A204.1 (cell line): Measurements from ENCODE around the gene PLD1.
"Not testable (repeated sequence)": the region's sequence is repeated elsewhere in the genome, so short reads cannot be mapped to it uniquely, and the experiment has no call there.

ENCODE experiments used
- FAIRE-seq: peaks from 2 replicates; lab custom pipeline; 2012; peaks lifted over from hg19 to GRCh38; lab: Jason Lieb, UNC

PLD1 gene

GRCh38 chr3:171692551-171692950, 117.7 kb downstream of the PLD1 start:
- FAIRE-seq, result not testable (repeated sequence)

- no peak for FAIRE-seq
These were observed 118.8 kb downstream of the PLD1 start for GRCh38 chr3:171691485-171691884.

DNA sequence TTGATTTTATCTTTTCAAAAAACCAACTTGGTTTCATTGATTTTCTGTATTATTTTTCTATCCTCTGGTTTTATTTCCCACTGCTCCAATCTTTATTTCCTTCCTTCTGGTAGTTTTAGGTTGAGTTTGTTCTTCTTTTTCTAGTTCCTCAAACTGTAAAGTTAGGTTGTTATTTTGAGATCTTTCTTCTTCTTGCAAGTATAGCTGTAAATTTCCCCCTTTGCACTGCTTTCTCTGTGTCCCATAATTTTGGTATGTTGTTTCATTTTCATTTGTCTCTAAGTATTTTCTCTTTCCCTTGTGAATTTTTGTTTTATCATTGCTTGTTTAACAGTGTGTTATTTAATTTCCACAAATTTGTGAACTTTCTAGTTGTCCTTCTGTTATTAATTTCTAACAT, 120.0 kb downstream of the PLD1 start:
- no peak for FAIRE-seq

DNA sequence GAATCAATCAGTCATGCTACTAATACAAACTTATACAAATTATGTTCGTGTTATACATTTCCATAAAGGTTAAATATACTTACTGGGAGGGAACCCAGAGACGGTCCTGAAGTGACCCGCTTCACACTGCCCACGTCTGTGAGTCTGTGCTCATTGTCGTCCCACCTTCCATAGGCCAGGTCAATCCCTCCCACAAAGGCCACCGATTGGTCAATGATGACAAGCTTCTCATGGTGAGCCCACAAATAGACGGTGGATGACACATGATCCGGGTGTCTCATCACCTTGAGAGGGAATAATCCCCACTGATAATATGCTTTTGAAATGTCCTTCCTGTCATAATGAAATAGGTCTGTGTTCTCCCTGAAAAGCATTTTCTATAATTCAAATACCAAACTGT, 121.7 kb downstream of the PLD1 start:
- no peak for FAIRE-seq

DNA sequence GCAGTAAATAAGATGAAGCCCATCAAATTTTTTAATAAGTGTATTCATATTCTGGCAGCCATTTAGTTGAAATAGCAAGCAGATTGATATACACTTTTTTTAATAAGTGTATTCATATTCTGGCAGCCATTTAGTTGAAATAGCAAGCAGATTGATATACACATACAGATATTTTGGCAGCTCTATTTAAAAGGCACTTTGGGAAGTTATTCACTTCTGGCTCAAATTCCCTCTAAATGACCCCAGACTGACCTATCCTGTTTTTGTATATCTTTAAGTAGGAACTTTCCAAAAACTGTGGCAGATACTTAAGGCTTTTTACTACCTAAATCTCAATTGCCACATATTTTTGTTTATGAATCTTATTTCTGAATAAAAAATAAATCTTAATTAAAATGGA, 122.3 kb downstream of the PLD1 start:
- no peak for FAIRE-seq

GRCh38 chr3:171687581-171687980, 122.7 kb downstream of the PLD1 start:
- no peak for FAIRE-seq

GRCh38 chr3:171687064-171687463, 123.2 kb downstream of the PLD1 start:
- FAIRE-seq, result no peak

- no peak for FAIRE-seq
These were observed 125.0 kb downstream of the PLD1 start for GRCh38 chr3:171685116-171685895.

DNA sequence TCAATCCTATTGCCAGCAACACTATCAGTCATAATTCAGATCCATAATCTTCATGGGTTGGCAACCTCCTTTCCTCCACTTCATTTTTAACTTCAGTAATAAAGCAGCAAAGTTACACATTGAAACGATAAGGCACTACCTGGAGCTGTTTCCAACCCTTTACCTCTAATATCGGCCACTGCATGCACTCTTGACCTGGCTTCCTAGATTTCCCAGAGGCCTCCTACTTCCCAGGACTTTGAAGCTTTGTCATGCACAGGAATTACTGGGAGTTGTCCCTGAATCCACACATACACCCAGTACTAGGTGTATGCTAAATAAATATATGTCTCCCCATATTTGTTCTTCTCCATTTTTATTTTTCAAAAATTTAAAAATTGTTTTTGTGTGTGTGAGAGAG, 126.1 kb downstream of the PLD1 start:
- no peak for FAIRE-seq

- FAIRE-seq, result no peak
These were observed 127.5 kb downstream of the PLD1 start for GRCh38 chr3:171682743-171683142.

- no peak for FAIRE-seq
These were observed 129.4 kb downstream of the PLD1 start for GRCh38 chr3:171680726-171681411.

GRCh38 chr3:171678971-171679492, 131.3 kb downstream of the PLD1 start:
- no peak for FAIRE-seq

DNA sequence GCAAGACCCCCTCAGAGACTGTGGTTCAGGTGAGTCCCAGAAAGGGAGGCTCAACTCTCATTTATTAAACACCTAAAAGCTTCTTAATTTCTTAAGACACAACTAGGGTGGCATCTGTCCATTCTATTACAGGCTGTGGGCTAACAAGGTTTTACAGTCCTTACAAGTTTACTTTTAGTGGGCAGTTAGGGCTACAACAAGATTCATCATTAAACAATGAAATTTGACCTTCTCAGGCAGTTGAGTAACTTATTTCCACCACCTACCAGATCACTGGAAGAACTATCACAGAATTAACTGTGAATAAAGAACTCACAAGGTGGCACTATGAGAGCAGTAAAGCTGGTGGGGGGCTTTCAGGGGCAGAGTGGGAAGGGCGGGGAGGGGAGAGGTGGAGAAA, 132.6 kb downstream of the PLD1 start:
- FAIRE-seq, result no peak

DNA sequence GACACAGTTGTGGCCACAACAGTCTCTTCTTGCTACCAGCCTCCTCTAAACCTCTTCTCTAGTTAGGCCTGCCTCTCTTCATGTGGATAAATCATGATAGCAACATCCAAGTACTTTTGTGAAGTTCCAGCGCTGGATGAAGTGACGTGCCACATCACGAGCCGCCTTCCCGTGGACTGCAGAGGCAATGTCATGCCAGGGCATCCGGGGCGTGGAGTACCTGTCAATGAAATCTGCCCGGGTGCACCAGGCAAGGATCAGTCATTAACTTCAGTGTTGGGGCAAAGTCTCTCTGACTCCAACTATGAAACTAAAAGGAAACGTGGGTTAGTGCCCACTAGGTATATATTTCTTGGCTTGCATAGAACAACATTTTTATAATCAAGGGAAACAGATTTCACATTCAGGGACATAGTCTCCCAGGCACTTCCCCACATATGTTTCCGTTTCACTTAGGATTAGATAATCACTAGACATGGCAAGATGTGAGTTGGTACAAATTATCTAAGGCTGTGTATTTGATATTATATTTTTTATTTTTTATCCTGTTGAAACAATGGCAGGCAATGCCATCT, 133.6 kb downstream of the PLD1 start:
- FAIRE-seq, result no peak

- FAIRE-seq, result no peak
These were observed 136.3 kb downstream of the PLD1 start for GRCh38 chr3:171673951-171674350.

DNA sequence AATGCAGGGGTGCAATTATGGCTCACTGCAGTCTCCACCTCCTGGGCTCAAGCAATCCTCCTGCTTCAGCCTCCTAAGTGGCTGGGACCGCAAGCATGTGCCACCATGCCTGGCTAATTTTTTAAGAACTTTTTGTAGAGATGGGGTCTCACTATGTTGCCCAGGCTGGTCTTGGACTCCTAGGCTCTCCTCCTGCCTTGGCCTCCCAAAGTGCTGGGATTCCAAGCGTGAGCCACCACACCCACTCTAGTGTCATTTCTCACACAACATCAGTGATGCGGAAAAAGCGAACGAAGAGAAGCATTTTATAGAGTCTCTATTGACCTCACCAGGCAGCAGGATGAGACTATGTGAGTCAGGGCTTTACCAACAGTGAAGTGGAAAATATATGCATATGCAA, 137.7 kb downstream of the PLD1 start:
- FAIRE-seq, result no peak

DNA sequence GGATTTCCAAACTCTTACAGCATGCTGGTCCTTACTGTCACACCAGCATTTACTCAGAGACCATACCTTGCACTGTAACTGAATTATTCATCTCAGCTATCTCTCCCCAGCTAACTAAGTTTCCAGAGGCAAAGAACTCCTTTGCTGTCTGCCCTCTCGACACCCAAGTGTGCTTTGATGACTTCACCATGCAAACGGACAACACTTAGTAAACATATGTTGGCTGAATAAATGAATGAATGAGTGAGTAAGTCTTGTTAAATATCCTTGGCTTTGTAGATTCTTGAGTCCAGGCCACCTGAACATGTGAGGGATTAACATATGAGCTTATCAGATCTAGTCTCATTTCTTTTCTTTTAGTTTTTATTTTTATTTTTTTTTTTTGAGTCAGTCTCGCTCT, 138.2 kb downstream of the PLD1 start:
- FAIRE-seq, result no peak

DNA sequence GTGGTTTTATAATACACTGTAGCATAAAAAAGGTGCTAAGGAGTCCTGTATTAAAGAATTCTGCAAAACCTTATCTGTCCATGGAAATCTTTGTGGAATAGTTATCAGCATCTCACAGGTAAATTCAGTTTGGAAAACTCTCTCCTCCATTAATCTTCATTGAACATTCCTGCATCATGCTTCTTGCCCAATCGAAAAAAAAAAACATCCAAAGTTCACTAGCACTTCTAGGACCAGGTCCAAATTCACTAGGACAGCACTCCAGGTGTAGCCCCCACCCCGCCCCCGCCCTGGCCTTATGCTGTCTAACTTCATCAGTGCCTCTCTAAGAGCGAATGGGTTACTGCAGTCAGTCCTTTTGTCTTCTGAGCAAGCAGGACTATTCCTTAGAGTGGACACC, 138.6 kb downstream of the PLD1 start:
- no peak for FAIRE-seq

DNA sequence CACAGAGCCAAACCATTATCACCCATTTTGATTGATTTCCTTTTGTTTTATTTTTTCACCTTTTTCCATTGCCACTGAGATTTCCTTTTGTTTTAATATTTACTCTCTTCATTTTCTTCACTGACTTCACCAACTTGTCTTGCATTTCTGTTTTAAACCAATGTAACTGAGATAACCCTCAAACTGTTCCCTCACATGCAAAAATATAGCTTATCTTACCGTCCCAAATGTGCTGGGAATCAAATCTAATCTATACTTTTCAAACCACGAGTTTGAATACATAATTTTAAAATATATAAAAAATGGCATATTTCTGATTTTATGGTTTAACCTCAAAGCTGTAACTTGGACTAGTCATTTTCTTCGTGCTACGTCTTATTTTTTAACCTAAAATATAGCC, 143.8 kb downstream of the PLD1 start:
- FAIRE-seq, result no peak

- FAIRE-seq, result no peak
These were observed 146.5 kb downstream of the PLD1 start for GRCh38 chr3:171663805-171664204.

GRCh38 chr3:171661484-171661883, 148.8 kb downstream of the PLD1 start:
- FAIRE-seq, result no peak

DNA sequence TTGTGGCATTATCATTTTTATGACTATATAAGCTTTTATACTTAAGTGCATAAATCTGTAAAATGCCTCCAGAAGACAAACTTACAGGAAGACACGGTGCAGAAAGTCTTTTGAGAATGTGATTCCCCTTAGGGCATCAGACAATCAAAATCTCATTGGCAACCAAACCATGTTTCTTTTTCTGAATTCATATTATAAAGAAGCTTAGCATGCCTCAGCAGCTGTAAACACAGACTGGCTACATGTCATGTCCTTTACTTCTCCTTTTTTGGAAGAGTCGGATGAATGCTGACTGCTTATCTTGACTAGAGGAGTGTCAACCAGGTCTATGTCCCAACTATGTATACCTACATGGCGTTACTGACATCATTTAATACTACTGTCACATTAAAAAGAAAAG, 150.1 kb downstream of the PLD1 start:
- FAIRE-seq, result no peak

GRCh38 chr3:171658841-171659240, 151.4 kb downstream of the PLD1 start:
- no peak for FAIRE-seq
